DOHH2 (cell line): ENCODE data around the gene LRRFIP2.

ENCODE experiments used
- EZH2phosphoT487 ChIP-seq: fragments of 200-600 bp; sonication (generic); IDR thresholded peaks from 2 replicates; pipeline ENCODE4 v1.6.1; 2017; ENCODE audit warnings: borderline replicate concordance, mild to moderate bottlenecking, antibody characterized with exemption, low read length, moderate library complexity, mixed read lengths
- TF ChIP-seq, protein P1 (sequence below): fragments of 200-600 bp; sonication (generic); IDR thresholded peaks from one replicate; pipeline ENCODE4 v1.5.1; 2014; ENCODE audit warnings: antibody characterized with exemption, mild to moderate bottlenecking, low read depth, low read length; ENCODE audit not compliant: poor library complexity, severe bottlenecking

DNA sequence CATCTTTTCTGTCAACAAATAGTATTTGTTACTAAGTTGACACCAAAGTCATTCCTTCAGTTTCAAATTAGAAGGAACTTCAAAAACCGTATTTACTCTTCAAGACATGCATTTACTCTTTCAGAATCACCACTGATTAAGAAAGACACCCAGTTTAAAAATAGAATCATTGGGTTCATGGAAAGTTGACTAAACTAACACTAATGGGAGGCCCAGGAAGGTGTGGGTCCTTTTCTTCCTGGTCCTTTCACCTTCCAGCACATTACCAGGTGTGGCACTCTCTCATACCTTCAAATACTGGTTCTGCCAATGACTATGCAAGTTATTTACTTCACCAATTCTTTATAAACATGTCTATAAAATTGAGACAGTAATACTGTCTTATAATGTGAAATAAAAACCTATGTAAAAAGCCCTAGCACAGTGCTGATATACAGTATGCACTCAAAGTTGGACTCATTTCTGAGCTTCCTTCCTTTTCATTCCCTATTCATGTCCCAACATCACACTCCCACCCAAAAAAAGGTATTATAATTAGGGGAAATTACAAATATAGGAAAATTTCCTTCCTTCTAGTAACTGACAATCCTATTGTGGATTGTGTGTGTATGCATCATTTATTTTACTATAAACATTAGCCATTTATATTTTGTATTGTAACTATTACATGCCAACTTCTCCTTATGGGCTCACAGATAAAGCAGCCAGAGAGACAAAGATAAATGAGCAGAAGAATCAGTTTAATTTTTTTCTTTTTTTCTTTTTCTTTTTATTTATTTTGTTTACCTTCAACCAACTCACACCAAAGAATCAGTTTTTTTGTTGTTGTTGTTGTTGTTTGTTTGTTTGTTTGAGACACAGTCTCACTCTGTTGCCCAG is 48.9 kb downstream of the LRRFIP2 start:
- TF ChIP-seq, protein P1, sequence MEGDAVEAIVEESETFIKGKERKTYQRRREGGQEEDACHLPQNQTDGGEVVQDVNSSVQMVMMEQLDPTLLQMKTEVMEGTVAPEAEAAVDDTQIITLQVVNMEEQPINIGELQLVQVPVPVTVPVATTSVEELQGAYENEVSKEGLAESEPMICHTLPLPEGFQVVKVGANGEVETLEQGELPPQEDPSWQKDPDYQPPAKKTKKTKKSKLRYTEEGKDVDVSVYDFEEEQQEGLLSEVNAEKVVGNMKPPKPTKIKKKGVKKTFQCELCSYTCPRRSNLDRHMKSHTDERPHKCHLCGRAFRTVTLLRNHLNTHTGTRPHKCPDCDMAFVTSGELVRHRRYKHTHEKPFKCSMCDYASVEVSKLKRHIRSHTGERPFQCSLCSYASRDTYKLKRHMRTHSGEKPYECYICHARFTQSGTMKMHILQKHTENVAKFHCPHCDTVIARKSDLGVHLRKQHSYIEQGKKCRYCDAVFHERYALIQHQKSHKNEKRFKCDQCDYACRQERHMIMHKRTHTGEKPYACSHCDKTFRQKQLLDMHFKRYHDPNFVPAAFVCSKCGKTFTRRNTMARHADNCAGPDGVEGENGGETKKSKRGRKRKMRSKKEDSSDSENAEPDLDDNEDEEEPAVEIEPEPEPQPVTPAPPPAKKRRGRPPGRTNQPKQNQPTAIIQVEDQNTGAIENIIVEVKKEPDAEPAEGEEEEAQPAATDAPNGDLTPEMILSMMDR: no peak
- no peak for TF ChIP-seq EZH2phosphoT487
